Endothelial cell of umbilical vein (primary cell): ENCODE results near the gene SERPINA1. TPM values are rescaled to one million over a fixed set of nuclear protein-coding genes. Genes with fewer than 3 reads are reported as not detected.

Experiments used
- BruUV-seq: library from RNA; stranded (reverse); fragments of 400-500 nt; replicated peaks from 2 replicates; lab custom pipeline; 2021; lab: Mats Ljungman, UMichigan
- CTCF ChIA-PET: fragments of 300-600, 350-600 bp; sonication (Branson Sonifier 250); formaldehyde crosslinking; loops from one replicate; lab custom pipeline; 2021; ENCODE audit warnings: antibody characterized with exemption, inconsistent platforms; lab: Charles Lee
- POLR2A ChIA-PET: fragments of 300-600, 350-600 bp; sonication (Branson Sonifier 250); formaldehyde crosslinking; loops from one replicate; lab custom pipeline; 2021; ENCODE audit warnings: antibody characterized with exemption, inconsistent platforms; lab: Charles Lee
- DNase-seq: peaks from one replicate; pipeline ENCODE4 v3.0.0-alpha.2; 2011; ENCODE audit warnings: low read depth, low spot score
- FAIRE-seq: peaks from 2 replicates; lab custom pipeline; 2011; peaks lifted over from hg19 to GRCh38; lab: Jason Lieb, UNC
- H2AFZ ChIP-seq: 2 replicates; pipeline ENCODE4 v1.6.0; 2012; ENCODE audit warnings: low read depth, low read length, control low read depth, inconsistent platforms
- H3K27ac ChIP-seq: 2 replicates; pipeline ENCODE4 v1.5.1; 2011; ENCODE audit warnings: low read depth, mild to moderate bottlenecking, control low read depth, low read length, moderate library complexity; ENCODE audit not compliant: insufficient read depth
- H3K27me3 ChIP-seq, 2 experiments: 2 replicates each; pipeline versions ENCODE4 v1.6.0 to v1.6.1; 2011; ENCODE audit warnings: low read length in 2 of 2, mixed read lengths in 1 of 2; ENCODE audit not compliant: control insufficient read depth in 2 of 2, insufficient read depth in 2 of 2
- H3K36me3 ChIP-seq, 2 experiments: 2 replicates in 1 of 2; 3 replicates in 1 of 2; pipeline ENCODE4 v1.5.1; 2011; ENCODE audit warnings: low read length in 2 of 2, mild to moderate bottlenecking in 1 of 2, moderate library complexity in 1 of 2; ENCODE audit not compliant: control insufficient read depth in 2 of 2, insufficient read depth in 2 of 2; ENCODE audit errors: extremely low read depth in 1 of 2
- H3K4me1 ChIP-seq: 3 replicates; pipeline ENCODE4 v1.5.1; 2011; ENCODE audit warnings: mild to moderate bottlenecking, low read length; ENCODE audit not compliant: control insufficient read depth, insufficient read depth; ENCODE audit errors: extremely low read depth
- H3K4me2 ChIP-seq: 2 replicates; pipeline ENCODE4 v1.6.1; 2011; ENCODE audit warnings: low read length, control low read depth, mixed read lengths; ENCODE audit not compliant: insufficient read depth
- H3K4me3 ChIP-seq, 3 experiments: fragments of 200-600 bp in 1 of 3; sonication (generic), shearing (Covaris generic) in 1 of 3; replicated peaks in 1 of 3; 2 replicates each; pipeline ENCODE4 v1.5.1; 2011 to 2016; ENCODE audit warnings: control low read depth in 3 of 3, low read length in 3 of 3, mild to moderate bottlenecking in 2 of 3, inconsistent platforms in 1 of 3, low read depth in 1 of 3, moderate library complexity in 1 of 3; ENCODE audit not compliant: insufficient read depth in 1 of 3
- H3K79me2 ChIP-seq: 2 replicates; pipeline ENCODE4 v1.6.0; 2012; ENCODE audit warnings: low read length, inconsistent platforms; ENCODE audit not compliant: control insufficient read depth, insufficient read depth
- H3K9ac ChIP-seq: replicated peaks from 2 replicates; pipeline ENCODE3; 2011; ENCODE audit warnings: low read length, control low read depth; ENCODE audit not compliant: insufficient read depth; ENCODE audit errors: extremely low read depth
- H3K9me1 ChIP-seq: replicated peaks from 3 replicates; pipeline ENCODE4 v1.6.0; 2011; ENCODE audit warnings: mild to moderate bottlenecking, low read length; ENCODE audit not compliant: control insufficient read depth, insufficient read depth; ENCODE audit errors: extremely low read depth
- H3K9me3 ChIP-seq: replicated peaks from 2 replicates; pipeline ENCODE4 v1.5.1; 2012; ENCODE audit warnings: low read length, inconsistent platforms; ENCODE audit not compliant: control insufficient read depth, insufficient read depth
- H4K20me1 ChIP-seq: replicated peaks from 2 replicates; pipeline ENCODE3; 2011; ENCODE audit warnings: mild to moderate bottlenecking, low read length; ENCODE audit not compliant: control insufficient read depth, insufficient read depth; ENCODE audit errors: extremely low read depth
- EZH2 ChIP-seq: IDR thresholded peaks from 2 replicates; pipeline ENCODE4 v1.6.1; 2012; ENCODE audit warnings: borderline replicate concordance, low read depth, mild to moderate bottlenecking, moderate library complexity, low read length, inconsistent platforms; ENCODE audit not compliant: severe bottlenecking
- FOS ChIP-seq: IDR thresholded peaks from 2 replicates; pipeline ENCODE4 v1.6.1; 2011; ENCODE audit warnings: mild to moderate bottlenecking, low read length, moderate library complexity, borderline replicate concordance; ENCODE audit not compliant: insufficient read depth
- GATA2 ChIP-seq: IDR thresholded peaks from 2 replicates; pipeline ENCODE4 v1.7.0; 2011; ENCODE audit warnings: low read depth, mild to moderate bottlenecking, moderate library complexity, mixed read lengths, low read length; ENCODE audit not compliant: insufficient read length, insufficient read depth
- JUN ChIP-seq: IDR thresholded peaks from 2 replicates; pipeline ENCODE4 v1.6.1; 2011; ENCODE audit warnings: borderline replicate concordance, low read depth; ENCODE audit not compliant: insufficient read length, insufficient read depth
- MYC ChIP-seq: IDR thresholded peaks from one replicate; pipeline ENCODE4 v1.6.1; 2011; ENCODE audit warnings: mild to moderate bottlenecking, low read depth, low read length
- POLR2A ChIP-seq: IDR thresholded peaks from 2 replicates; pipeline ENCODE4 v1.6.1; 2012; ENCODE audit warnings: low read depth, mild to moderate bottlenecking, control low read depth, low read length
- POLR2AphosphoS5 ChIP-seq: IDR thresholded peaks from 2 replicates; pipeline ENCODE4 v1.6.1; 2012; ENCODE audit warnings: low read depth, mild to moderate bottlenecking, control low read depth, low read length, moderate library complexity; ENCODE audit not compliant: insufficient read depth
- dilution Hi-C: fragments of 300-500 bp; cut with MboI; formaldehyde crosslinking; loops from one replicate; pipeline ENCODE4 v1.15.0; 2019; ENCODE audit warnings: low sequenced_read_pairs; ENCODE audit not compliant: extremely low pct_ligation_motif_present
- intact Hi-C: fragments of 100-400 bp; cut with micrococcal nuclease; formaldehyde crosslinking; loops from one replicate; pipeline ENCODE4 v1.10.0; 2022
- polyA plus RNA-seq, 4 experiments: library from polyadenylated mRNA; depleted of rRNA in 3 of 4; stranded (reverse) in 3 of 4; unstranded in 1 of 4; fragments of >200 nt; gene quantifications; 2 replicates each; pipeline versions ENCODE4 v1.2.1 to v1.2.3, GENCODE V29; 2011 to 2012; ENCODE audit warnings: missing spikeins in 1 of 4
- total RNA-seq: library from RNA; stranded (reverse); gene quantifications from 2 replicates; pipeline ENCODE4 v1.2.3, GENCODE V29; 2021
- TF ChIP-seq, protein P1 (sequence below), 2 donors: IDR thresholded peaks; 1 replicate in 1 of 2; 2 replicates in 1 of 2; pipeline ENCODE4 v1.5.1; 2011; ENCODE audit warnings: low read length in 2 of 2, mild to moderate bottlenecking in 2 of 2, moderate library complexity in 2 of 2, control low read depth in 1 of 2, inconsistent platforms in 1 of 2, low read depth in 1 of 2; ENCODE audit not compliant: insufficient read depth in 1 of 2; ENCODE audit errors: extremely low read depth in 1 of 2
- TF ChIP-seq, protein P2 (sequence below): IDR thresholded peaks from 2 replicates; pipeline ENCODE4 v1.6.1; 2011; ENCODE audit not compliant: insufficient read depth, insufficient read length

Gene SERPINA1
- total and polyA plus RNA-seq, 2 donors (not counting 3 experiments of a cell fraction or from before 2014, with no cell fraction given) = not detected

DNA sequence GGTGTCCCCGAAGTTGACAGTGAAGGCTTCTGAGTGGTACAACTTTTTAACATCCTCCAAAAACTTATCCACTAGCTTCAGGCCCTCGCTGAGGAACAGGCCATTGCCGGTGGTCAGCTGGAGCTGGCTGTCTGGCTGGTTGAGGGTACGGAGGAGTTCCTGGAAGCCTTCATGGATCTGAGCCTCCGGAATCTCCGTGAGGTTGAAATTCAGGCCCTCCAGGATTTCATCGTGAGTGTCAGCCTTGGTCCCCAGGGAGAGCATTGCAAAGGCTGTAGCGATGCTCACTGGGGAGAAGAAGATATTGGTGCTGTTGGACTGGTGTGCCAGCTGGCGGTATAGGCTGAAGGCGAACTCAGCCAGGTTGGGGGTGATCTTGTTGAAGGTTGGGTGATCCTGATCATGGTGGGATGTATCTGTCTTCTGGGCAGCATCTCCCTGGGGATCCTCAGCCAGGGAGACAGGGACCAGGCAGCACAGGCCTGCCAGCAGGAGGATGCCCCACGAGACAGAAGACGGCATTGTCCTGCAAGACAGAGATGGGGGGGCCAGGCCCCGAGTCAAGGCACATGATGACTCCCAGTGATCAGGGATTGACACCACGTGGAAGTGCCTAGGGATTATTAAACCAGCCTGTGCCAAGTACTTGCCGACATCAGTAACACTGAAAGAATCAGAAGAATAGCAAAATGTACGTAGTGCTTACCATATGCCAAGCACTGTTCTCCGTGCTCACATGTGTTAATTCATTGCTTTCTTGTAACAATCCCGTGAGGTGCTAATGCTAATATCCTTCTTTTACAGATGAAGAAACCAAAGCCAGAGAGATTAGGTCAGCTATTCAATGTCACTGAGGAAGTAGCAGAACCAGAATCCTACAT is 5.4 kb downstream of the SERPINA1 start:
- H3K9ac ChIP-seq = no peak overlapping the region
- TF ChIP-seq EZH2 = no peak
- TF ChIP-seq, protein P1, sequence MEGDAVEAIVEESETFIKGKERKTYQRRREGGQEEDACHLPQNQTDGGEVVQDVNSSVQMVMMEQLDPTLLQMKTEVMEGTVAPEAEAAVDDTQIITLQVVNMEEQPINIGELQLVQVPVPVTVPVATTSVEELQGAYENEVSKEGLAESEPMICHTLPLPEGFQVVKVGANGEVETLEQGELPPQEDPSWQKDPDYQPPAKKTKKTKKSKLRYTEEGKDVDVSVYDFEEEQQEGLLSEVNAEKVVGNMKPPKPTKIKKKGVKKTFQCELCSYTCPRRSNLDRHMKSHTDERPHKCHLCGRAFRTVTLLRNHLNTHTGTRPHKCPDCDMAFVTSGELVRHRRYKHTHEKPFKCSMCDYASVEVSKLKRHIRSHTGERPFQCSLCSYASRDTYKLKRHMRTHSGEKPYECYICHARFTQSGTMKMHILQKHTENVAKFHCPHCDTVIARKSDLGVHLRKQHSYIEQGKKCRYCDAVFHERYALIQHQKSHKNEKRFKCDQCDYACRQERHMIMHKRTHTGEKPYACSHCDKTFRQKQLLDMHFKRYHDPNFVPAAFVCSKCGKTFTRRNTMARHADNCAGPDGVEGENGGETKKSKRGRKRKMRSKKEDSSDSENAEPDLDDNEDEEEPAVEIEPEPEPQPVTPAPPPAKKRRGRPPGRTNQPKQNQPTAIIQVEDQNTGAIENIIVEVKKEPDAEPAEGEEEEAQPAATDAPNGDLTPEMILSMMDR (IDR thresholded peaks at IDR 0.05; ENCODE audit: extremely low read depth in 1 of 2, insufficient read depth in 1 of 2, low read depth in 1 of 2, low read length in 2 of 2) = no peak
- no peak for TF ChIP-seq JUN
- TF ChIP-seq, protein P2, sequence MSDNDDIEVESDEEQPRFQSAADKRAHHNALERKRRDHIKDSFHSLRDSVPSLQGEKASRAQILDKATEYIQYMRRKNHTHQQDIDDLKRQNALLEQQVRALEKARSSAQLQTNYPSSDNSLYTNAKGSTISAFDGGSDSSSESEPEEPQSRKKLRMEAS = no peak
- TF ChIP-seq POLR2A = no peak
- no peak for TF ChIP-seq FOS
- TF ChIP-seq MYC = no peak
- TF ChIP-seq GATA2 = no peak
- TF ChIP-seq POLR2AphosphoS5 = no peak
- no peaks in the 10 kb centered on the region for H3K27me3 ChIP-seq
- BruUV-seq = no TSS peak
- CTCF ChIA-PET = no interaction called here
- POLR2A ChIA-PET = no interaction called here
- FAIRE-seq = no peak
- no peak overlapping the region for H3K4me3 ChIP-seq
- DNase-seq = no peak
- dilution Hi-C loops = no loop called here
- intact Hi-C loops = no loop called here
- no peaks in the 10 kb centered on the region for H3K9me3 ChIP-seq
- H3K9me1 ChIP-seq = no peaks in the 10 kb centered on the region
- no peak overlapping the region for H3K4me2 ChIP-seq
- H3K79me2 ChIP-seq = no peaks in the 10 kb centered on the region
- no peak overlapping the region for H2AFZ ChIP-seq
- no peaks in the 10 kb centered on the region for H4K20me1 ChIP-seq
- no peaks in the 10 kb centered on the region for H3K36me3 ChIP-seq
- no peaks in the 10 kb centered on the region for H3K4me1 ChIP-seq
- H3K27ac ChIP-seq = no peak overlapping the region
